Measurements from ENCODE around the gene GYS1.
A peak's percentile ranks its signal among the peaks of the same experiment; 100 is the strongest.
"Not testable (repeated sequence)": the region's sequence is repeated elsewhere in the genome, so short reads cannot be mapped to it uniquely, and the experiment has no call there.

The GYS1 gene

DNA sequence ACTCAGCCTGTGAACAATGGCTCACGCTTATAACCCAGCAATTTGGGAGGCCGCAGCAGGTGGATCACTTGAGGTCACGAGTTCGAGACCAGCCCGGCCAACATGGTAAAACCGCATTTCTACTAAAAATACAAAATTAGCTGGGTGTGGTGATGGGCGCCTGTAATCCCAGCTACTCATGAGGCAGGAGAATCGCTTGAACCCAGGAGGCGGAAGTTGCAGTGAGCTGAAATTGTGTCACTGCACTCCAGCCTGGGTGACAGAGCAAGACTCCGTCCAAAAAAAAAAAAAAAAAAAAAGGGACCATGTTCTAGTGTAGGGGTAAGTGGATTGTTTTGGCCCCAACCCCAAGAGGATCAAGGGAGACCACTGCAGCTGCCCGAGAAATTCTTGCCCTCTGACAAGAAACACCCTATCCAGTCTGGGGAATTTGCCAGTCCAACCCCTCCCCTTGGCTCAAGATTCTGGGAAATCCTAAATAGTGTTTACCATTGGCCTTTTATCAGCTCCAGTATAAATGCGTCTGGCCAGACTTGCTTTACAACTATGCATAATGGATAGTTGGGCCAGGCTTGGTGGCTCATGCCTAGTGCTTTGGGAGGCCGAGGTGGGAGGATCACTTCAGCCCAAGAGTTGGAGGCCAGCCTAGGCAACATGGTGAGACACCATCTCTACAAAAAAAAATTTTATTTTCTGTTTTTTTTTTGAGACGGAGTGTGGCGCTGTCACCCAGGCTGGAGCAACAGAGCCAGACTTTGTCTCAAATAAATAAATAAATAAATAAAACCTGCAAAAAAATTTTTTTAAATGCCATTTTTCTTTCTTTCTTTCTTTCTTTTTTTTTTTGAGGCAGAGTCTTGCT, 64.7 kb downstream of the GYS1 start:
- TF ChIP-seq, protein P1, sequence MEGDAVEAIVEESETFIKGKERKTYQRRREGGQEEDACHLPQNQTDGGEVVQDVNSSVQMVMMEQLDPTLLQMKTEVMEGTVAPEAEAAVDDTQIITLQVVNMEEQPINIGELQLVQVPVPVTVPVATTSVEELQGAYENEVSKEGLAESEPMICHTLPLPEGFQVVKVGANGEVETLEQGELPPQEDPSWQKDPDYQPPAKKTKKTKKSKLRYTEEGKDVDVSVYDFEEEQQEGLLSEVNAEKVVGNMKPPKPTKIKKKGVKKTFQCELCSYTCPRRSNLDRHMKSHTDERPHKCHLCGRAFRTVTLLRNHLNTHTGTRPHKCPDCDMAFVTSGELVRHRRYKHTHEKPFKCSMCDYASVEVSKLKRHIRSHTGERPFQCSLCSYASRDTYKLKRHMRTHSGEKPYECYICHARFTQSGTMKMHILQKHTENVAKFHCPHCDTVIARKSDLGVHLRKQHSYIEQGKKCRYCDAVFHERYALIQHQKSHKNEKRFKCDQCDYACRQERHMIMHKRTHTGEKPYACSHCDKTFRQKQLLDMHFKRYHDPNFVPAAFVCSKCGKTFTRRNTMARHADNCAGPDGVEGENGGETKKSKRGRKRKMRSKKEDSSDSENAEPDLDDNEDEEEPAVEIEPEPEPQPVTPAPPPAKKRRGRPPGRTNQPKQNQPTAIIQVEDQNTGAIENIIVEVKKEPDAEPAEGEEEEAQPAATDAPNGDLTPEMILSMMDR (conservative IDR thresholded peaks at IDR 0.05; ENCODE audit: control insufficient read depth, insufficient read depth, low read depth, low read length): no peak
- DNase-seq (ENCODE audit: low read depth): peak; percentile 19
- no peak overlapping the region for H3K4me3 ChIP-seq (ENCODE audit: control insufficient read depth, low read depth, low read length)

- not testable (repeated sequence) for H3K4me3 ChIP-seq (ENCODE audit: control insufficient read depth, low read depth, low read length); DNase-seq (ENCODE audit: low read depth)
Measured at GRCh38 chr19:48927692-48928091, 65.4 kb downstream of the GYS1 start.

DNA sequence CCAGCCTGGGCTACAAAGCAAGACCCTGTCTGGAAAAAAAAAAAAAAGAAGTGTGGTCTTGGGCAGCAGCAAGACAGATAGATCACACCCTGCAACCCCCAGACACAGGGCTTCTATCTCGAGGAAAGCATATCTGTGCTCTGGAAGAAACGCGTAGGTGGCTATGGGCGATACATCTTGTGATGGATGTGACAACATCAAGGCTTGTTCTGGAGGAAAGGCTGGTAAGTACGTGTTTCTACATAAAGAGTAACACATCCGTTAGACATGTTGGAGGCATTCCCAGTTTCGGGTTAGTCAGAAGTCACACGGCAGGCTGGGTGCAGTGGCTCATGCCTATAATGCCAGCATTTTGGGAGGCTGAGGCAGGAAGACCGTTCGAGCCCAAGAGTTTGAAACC, 66.2 kb downstream of the GYS1 start:
- TF ChIP-seq, protein P1 (conservative IDR thresholded peaks at IDR 0.05; ENCODE audit: control insufficient read depth, insufficient read depth, low read depth, low read length): no peak
- peak; percentile 100 for DNase-seq (ENCODE audit: low read depth)
- H3K4me3 ChIP-seq (ENCODE audit: control insufficient read depth, low read depth, low read length): no peak overlapping the region

GRCh38 chr19:48925890-48926289, 67.2 kb downstream of the GYS1 start:
- DNase-seq (ENCODE audit: low read depth); H3K4me3 ChIP-seq (ENCODE audit: control insufficient read depth, low read depth, low read length): not testable (repeated sequence)

DNA sequence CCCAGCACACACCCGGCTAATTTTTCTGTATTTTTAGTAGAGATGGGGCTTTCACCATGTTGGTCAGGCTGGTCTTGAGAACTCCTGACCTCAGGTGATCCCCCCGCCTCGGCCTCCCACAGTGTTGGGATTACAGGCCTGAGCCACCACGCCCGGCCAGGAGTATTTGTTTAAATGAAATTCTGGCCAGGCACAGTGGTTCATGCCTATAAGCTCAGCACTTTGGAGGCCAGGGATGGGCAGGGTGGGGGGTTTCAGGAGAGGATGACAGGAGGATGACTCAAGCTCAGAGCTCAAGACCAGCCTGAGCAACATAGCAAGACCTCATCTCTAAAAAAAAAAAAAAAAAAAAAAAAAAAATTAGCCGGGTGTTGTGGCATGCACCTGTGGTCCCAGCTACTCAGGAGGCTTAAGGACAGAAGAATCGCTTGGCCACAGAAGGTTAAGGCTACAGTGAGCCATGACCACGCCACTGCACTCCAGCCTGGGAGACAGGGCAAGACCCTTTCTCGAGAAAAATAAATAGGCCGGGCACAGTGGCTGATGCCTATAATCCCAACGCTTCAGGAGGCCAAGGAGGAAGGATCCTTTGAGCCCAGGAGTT, 67.8 kb downstream of the GYS1 start:
- TF ChIP-seq, protein P1 (conservative IDR thresholded peaks at IDR 0.05; ENCODE audit: control insufficient read depth, insufficient read depth, low read depth, low read length): no peak
- DNase-seq (ENCODE audit: low read depth): peak; percentile 94
- no peak overlapping the region for H3K4me3 ChIP-seq (ENCODE audit: control insufficient read depth, low read depth, low read length)

- no peak overlapping the region for H3K4me3 ChIP-seq (ENCODE audit: control insufficient read depth, low read depth, low read length)
- DNase-seq (ENCODE audit: low read depth): no peak
- TF ChIP-seq, protein P1 (conservative IDR thresholded peaks at IDR 0.05; ENCODE audit: control insufficient read depth, insufficient read depth, low read depth, low read length): no peak
Measured at GRCh38 chr19:48922548-48923490, 70.3 kb downstream of the GYS1 start.

GRCh38 chr19:48921721-48922500, 71.2 kb downstream of the GYS1 start:
- no peak for DNase-seq (ENCODE audit: low read depth)
- no peak overlapping the region for H3K4me3 ChIP-seq (ENCODE audit: control insufficient read depth, low read depth, low read length)
- TF ChIP-seq, protein P1 (conservative IDR thresholded peaks at IDR 0.05; ENCODE audit: control insufficient read depth, insufficient read depth, low read depth, low read length): no peak

Data from fibroblast of mammary gland (primary cell).